ENCODE results near the gene CREB3.

CREB3 gene

GRCh38 chr9:35687306-35687705 lies 45.2 kb upstream of the CREB3 start:
- Mint-ChIP-seq H3K9me3 (no peaks in the 10 kb centered on the region), H3K4me1 (peaks cover 76% of the 10 kb centered on the region), H3K27ac (peak overlapping the region; percentile 38), H3K36me3 (ENCODE audit: low read depth) (peaks cover 45% of the 10 kb centered on the region), H3K4me3 (peak overlapping the region; percentile 75), H3K27me3 (ENCODE audit: low read depth, poor library complexity) (no peaks in the 10 kb centered on the region)
- DNase-seq, result no peak
- no peak for TF ChIP-seq CTCF (IDR thresholded peaks at IDR 0.05)

GRCh38 chr9:35687972-35688557 lies 44.4 kb upstream of the CREB3 start:
- H3K36me3 Mint-ChIP-seq (ENCODE audit: low read depth), result peaks cover 38% of the 10 kb centered on the region

GRCh38 chr9:35688558-35689541 lies 43.6 kb upstream of the CREB3 start:
- H3K27me3 Mint-ChIP-seq (ENCODE audit: low read depth, poor library complexity), result no peaks in the 10 kb centered on the region
- H3K4me3 Mint-ChIP-seq, result peak overlapping the region; percentile 90
- no peak for TF ChIP-seq CTCF (IDR thresholded peaks at IDR 0.05)
- peaks cover 61% of the 10 kb centered on the region for H3K4me1 Mint-ChIP-seq
- peaks cover 30% of the 10 kb centered on the region for H3K36me3 Mint-ChIP-seq (ENCODE audit: low read depth)
- peak; percentile 35 for DNase-seq
- H3K9me3 Mint-ChIP-seq, result no peaks in the 10 kb centered on the region
- peak overlapping the region; percentile 89 for H3K27ac Mint-ChIP-seq

More at GRCh38 chr9:35687972-35688557, 44.4 kb upstream of the CREB3 start:
- TF ChIP-seq CTCF (IDR thresholded peaks at IDR 0.05), result no peak
- Mint-ChIP-seq H3K9me3 (no peaks in the 10 kb centered on the region), H3K27me3 (ENCODE audit: low read depth, poor library complexity) (no peaks in the 10 kb centered on the region), H3K4me1 (peaks cover 69% of the 10 kb centered on the region), H3K27ac (peak overlapping the region; percentile 14), H3K4me3 (peak overlapping the region; percentile 90)
- DNase-seq, result no peak

GRCh38 chr9:35689542-35690293 lies 42.7 kb upstream of the CREB3 start, which contains the start of gene TPM2:
Gene TPM2, minus strand, starts transcription at chr9:35689925. Its CDS starts 108 bp downstream, at chr9:35689817.
- Mint-ChIP-seq H3K4me3 (peak within 1 kb of the TSS; percentile 90), H3K4me1 (peaks cover 54% of the 10 kb centered on the region), H3K9me3 (no peaks in the 10 kb centered on the region), H3K27me3 (ENCODE audit: low read depth, poor library complexity) (no peaks in the 10 kb centered on the region), H3K36me3 (ENCODE audit: low read depth) (peaks cover 21% of the 10 kb centered on the region), H3K27ac (peak within 1 kb of the TSS; percentile 89)
- peak; percentile 64 for DNase-seq
- no peak for TF ChIP-seq CTCF (IDR thresholded peaks at IDR 0.05)

GRCh38 chr9:35690294-35690613 lies 42.2 kb upstream of the CREB3 start:
- no peaks in the 10 kb centered on the region for H3K9me3 Mint-ChIP-seq
- no peak for TF ChIP-seq CTCF (IDR thresholded peaks at IDR 0.05)
- no peak overlapping the region for H3K27ac Mint-ChIP-seq
- H3K36me3 Mint-ChIP-seq (ENCODE audit: low read depth), result peaks cover 17% of the 10 kb centered on the region
- DNase-seq, result no peak
- no peaks in the 10 kb centered on the region for H3K27me3 Mint-ChIP-seq (ENCODE audit: low read depth, poor library complexity)
- H3K4me3 Mint-ChIP-seq, result peak overlapping the region; percentile 82
- peaks cover 52% of the 10 kb centered on the region for H3K4me1 Mint-ChIP-seq

Measured in nephron progenitor cell (in vitro differentiated cells).